ENCODE data around the gene PITPNM3. TPM values are rescaled to one million over a fixed set of nuclear protein-coding genes. Genes with fewer than 3 reads are reported as not detected.

The PITPNM3 gene
- total RNA-seq, 4 donors from 2014 or later, result 0.13 to 0.87 (median 0.41) TPM

- in situ Hi-C loops (cut with MboI; ENCODE audit: low sequenced_read_pairs in 4 of 4) (loop anchor here in 3 of 4 donors (5.0 to 25.0 kb wide), 3 partner anchors 360 to 835 kb away; partner anchors contain the start of gene WSCD1 (in 1 of the 3)), intact Hi-C loops (cut with DNase I; ENCODE audit: low total_unique reads) (loop anchor here (1.0 kb wide), 1 partner anchor 835 kb away; no protein-coding TSS in a partner anchor)
- TF ChIP-seq POLR2A (IDR thresholded peaks at IDR 0.05), result no peak
- TF ChIP-seq CTCF (IDR thresholded peaks at IDR 0.05 in 4 of 5, conservative IDR thresholded peaks at IDR 0.05 in 1 of 5), result peak; percentile 75 to 87 (median 85)
- no peaks in the 10 kb centered on the region for H3K36me3 ChIP-seq
- H3K4me3 ChIP-seq, result no peak overlapping the region
- H3K27ac ChIP-seq, result no peak overlapping the region
- H3K4me1 ChIP-seq, result no peaks in the 10 kb centered on the region
- peak; percentile 39 to 79 for ATAC-seq
- DNase-seq, result peak; percentile 27 to 55
- no peaks in the 10 kb centered on the region for H3K9me3 ChIP-seq
- no peaks in the 10 kb centered on the region for H3K27me3 ChIP-seq
These were observed 134.4 kb downstream of the PITPNM3 start for GRCh38 chr17:6421700-6422604.

GRCh38 chr17:6420173-6420641, 136.1 kb downstream of the PITPNM3 start:
- DNase-seq (no peak), ATAC-seq (no peak)
- Histone ChIP-seq H3K9me3 (no peaks in the 10 kb centered on the region), H3K36me3 (no peaks in the 10 kb centered on the region), H3K27me3 (no peaks in the 10 kb centered on the region), H3K4me3 (no peak overlapping the region), H3K27ac (no peak overlapping the region), H3K4me1 (no peaks in the 10 kb centered on the region)
- no peak for TF ChIP-seq CTCF (IDR thresholded peaks at IDR 0.05 in 4 of 5, conservative IDR thresholded peaks at IDR 0.05 in 1 of 5)
- no peak for TF ChIP-seq POLR2A (IDR thresholded peaks at IDR 0.05)
- intact Hi-C loops (cut with DNase I; ENCODE audit: low total_unique reads) (no loop called here), in situ Hi-C loops (cut with MboI; ENCODE audit: low sequenced_read_pairs in 4 of 4) (loop anchor here in 3 of 4 donors (5.0 to 25.0 kb wide), 3 partner anchors 358 to 833 kb away; partner anchors contain the start of gene WSCD1 (in 1 of the 3))

GRCh38 chr17:6415616-6416015, 140.7 kb downstream of the PITPNM3 start:
- no peaks in the 10 kb centered on the region for H3K36me3 ChIP-seq
- intact Hi-C loops (cut with DNase I; ENCODE audit: low total_unique reads) (no loop called here), in situ Hi-C loops (cut with MboI; ENCODE audit: low sequenced_read_pairs in 4 of 4) (loop anchor here in 2 of 4 donors (5.0 to 25.0 kb wide), 3 partner anchors 353 to 828 kb away; partner anchors contain the start of gene WSCD1 (in 1 of the 2))
- no peak overlapping the region for H3K27ac ChIP-seq
- H3K9me3 ChIP-seq, result no peaks in the 10 kb centered on the region
- ATAC-seq (no peak), DNase-seq (no peak)
- no peaks in the 10 kb centered on the region for H3K4me1 ChIP-seq
- H3K27me3 ChIP-seq, result no peaks in the 10 kb centered on the region
- no peak overlapping the region for H3K4me3 ChIP-seq
- no peak for TF ChIP-seq POLR2A (IDR thresholded peaks at IDR 0.05)
- TF ChIP-seq CTCF (IDR thresholded peaks at IDR 0.05 in 4 of 5, conservative IDR thresholded peaks at IDR 0.05 in 1 of 5), result no peak

- intact Hi-C loops (cut with DNase I; ENCODE audit: low total_unique reads), result loop anchor here (5.0 kb wide), 1 partner anchor 621 kb away; no protein-coding TSS in a partner anchor
- TF ChIP-seq CTCF (IDR thresholded peaks at IDR 0.05 in 4 of 5, conservative IDR thresholded peaks at IDR 0.05 in 1 of 5) (peak in 4 of 5 experiments; percentile 19 to 40 (median 26)), POLR2A (IDR thresholded peaks at IDR 0.05) (no peak)
- H3K4me3 ChIP-seq, result no peak overlapping the region
- no peaks in the 10 kb centered on the region for H3K9me3 ChIP-seq
- no peak for DNase-seq
- no peaks in the 10 kb centered on the region for H3K36me3 ChIP-seq
- no peaks in the 10 kb centered on the region for H3K4me1 ChIP-seq
- in situ Hi-C loops (cut with MboI; ENCODE audit: low sequenced_read_pairs in 4 of 4), result loop anchor here in 2 of 4 donors (25.0 kb wide), 2 partner anchors 351 to 701 kb away; partner anchors contain the start of gene WSCD1 (in 1 of the 2)
- ATAC-seq, result no peak
- H3K27ac ChIP-seq, result no peak overlapping the region
- H3K27me3 ChIP-seq, result peaks cover 0 to 13% (median 4%) of the 10 kb centered on the region in 3 donors
These were observed 143.3 kb downstream of the PITPNM3 start for GRCh38 chr17:6413065-6413464.
